ENCODE measurements around the gene FBXW4. TPM values are rescaled to one million over a fixed set of nuclear protein-coding genes. Genes with fewer than 3 reads are reported as not detected.

The FBXW4 gene
- total and polyA plus RNA-seq, 9 of the 15 experiments (the other 6 are each of a cell fraction or from before 2014, with no cell fraction given): 1.0 to 10.6 (median 5.4) TPM

- Histone ChIP-seq H3K36me3 (ENCODE audit: control insufficient read depth, insufficient read depth, low read length) (peaks cover 3% of the 10 kb centered on the region; the same call in 1 of the 3 replicates), H3K27ac (ENCODE audit: extremely low read depth, low read depth, low read length) (no peak overlapping the region), H3K4me2 (ENCODE audit: insufficient read depth, low read length) (no peak overlapping the region), H3K4me1 (replicated peaks in 1 of 2; ENCODE audit: control insufficient read depth in 2 of 2, insufficient read depth in 2 of 2, low read length in 2 of 2) (peaks cover 8 to 16% of the 10 kb centered on the region in 2 experiments; a peak in 4 of 5 replicates), H3K9me1 (ENCODE audit: control insufficient read depth, insufficient read depth, low read length) (no peaks in the 10 kb centered on the region), H2AFZ (ENCODE audit: low read depth, low read length) (no peak overlapping the region), H3K9ac (ENCODE audit: insufficient read depth in 1 of 2, low read depth in 2 of 2, low read length in 2 of 2) (no peak overlapping the region), H3K9me3 (replicated peaks; ENCODE audit: control insufficient read depth, insufficient read depth, low read depth, low read length) (no peaks in the 10 kb centered on the region), H3K79me2 (ENCODE audit: control insufficient read depth, insufficient read depth, low read length) (peaks cover 26% of the 10 kb centered on the region), H4K20me1 (replicated peaks; ENCODE audit: control insufficient read depth, insufficient read depth, low read length) (no peaks in the 10 kb centered on the region), H3K27me3 (ENCODE audit: control insufficient read depth in 2 of 2, insufficient read depth in 2 of 2, low read length in 2 of 2) (no peaks in the 10 kb centered on the region), H3K4me3 (no peak overlapping the region)
- no peak for TF ChIP-seq SRSF1 (IDR thresholded peaks at IDR 0.05; ENCODE audit: low read depth, low read length)
- no peak for TF ChIP-seq BRCA1 (IDR thresholded peaks at IDR 0.05)
- TF ChIP-seq BRCA1 (CRISPR knock-in tag; IDR thresholded peaks at IDR 0.05): no peak
- TF ChIP-seq ZNF445 (CRISPR knock-in tag; IDR thresholded peaks at IDR 0.05; ENCODE audit: low read depth): no peak
- TF ChIP-seq HNRNPL (IDR thresholded peaks at IDR 0.05; ENCODE audit: low read depth, low read length): no peak
- no TSS peak for BruUV-seq (replicated peaks)
- no peak for DNase-seq (ENCODE audit: extremely low read depth in 1 of 4, low spot score in 3 of 4)
- WGBS (ENCODE audit: insufficient coverage, low coverage, missing lambda C conversion rate): 80% methylated on average over 3 of the region's 3 CpGs
- ChIA-PET CTCF (ENCODE audit: low intra/inter-chr PET ratio) (no interaction called here), POLR2A (no interaction called here)
- in situ Hi-C loops (cut with MboI) (no loop called here), intact Hi-C loops (cut with micrococcal nuclease) (no loop called here)
- no peak for FAIRE-seq
- ATAC-seq: no peak
These were observed 1.7 kb upstream of the FBXW4 start for GRCh38 chr10:101696632-101697031.

- in situ Hi-C loops (cut with MboI): no loop called here
- H2AFZ ChIP-seq (ENCODE audit: low read depth, low read length): peak overlapping the region; percentile 80
- no peaks in the 10 kb centered on the region for H3K9me3 ChIP-seq (replicated peaks; ENCODE audit: control insufficient read depth, insufficient read depth, low read depth, low read length)
- ATAC-seq (no peak), FAIRE-seq (peak; percentile 62), DNase-seq (ENCODE audit: extremely low read depth in 1 of 4, low spot score in 3 of 4) (peak in 1 of 4 experiments; percentile 18)
- peaks cover 26% of the 10 kb centered on the region for H3K79me2 ChIP-seq (ENCODE audit: control insufficient read depth, insufficient read depth, low read length)
- intact Hi-C loops (cut with micrococcal nuclease): no loop called here
- no TSS peak for BruUV-seq (replicated peaks)
- peak overlapping the region; percentile 77 for H3K4me3 ChIP-seq
- CTCF ChIA-PET (ENCODE audit: low intra/inter-chr PET ratio): no interaction called here
- H4K20me1 ChIP-seq (replicated peaks; ENCODE audit: control insufficient read depth, insufficient read depth, low read length): no peaks in the 10 kb centered on the region
- peak overlapping the region; percentile 96; the same call in 2 of the 3 replicates for H3K27ac ChIP-seq (ENCODE audit: extremely low read depth, low read depth, low read length)
- peaks cover 3% of the 10 kb centered on the region; the same call in 1 of the 3 replicates for H3K36me3 ChIP-seq (ENCODE audit: control insufficient read depth, insufficient read depth, low read length)
- 58% methylated on average over 10 of the region's 10 CpGs for WGBS (ENCODE audit: insufficient coverage, low coverage, missing lambda C conversion rate)
- H3K9me1 ChIP-seq (ENCODE audit: control insufficient read depth, insufficient read depth, low read length): no peaks in the 10 kb centered on the region
- H3K4me1 ChIP-seq (replicated peaks in 1 of 2; ENCODE audit: control insufficient read depth in 2 of 2, insufficient read depth in 2 of 2, low read length in 2 of 2): peaks cover 16 to 17% of the 10 kb centered on the region in 2 experiments; a peak in 4 of 5 replicates
- H3K27me3 ChIP-seq (ENCODE audit: control insufficient read depth in 2 of 2, insufficient read depth in 2 of 2, low read length in 2 of 2): no peaks in the 10 kb centered on the region
- peak overlapping the region; percentile 86 for H3K4me2 ChIP-seq (ENCODE audit: insufficient read depth, low read length)
- POLR2A ChIA-PET: interaction anchor here (0.7 to 1.2 kb wide), 3 partner anchors 8 to 14 kb away, joined by 3 read pairs; no protein-coding TSS in a partner anchor
- peak overlapping the region; percentile 93 to 99 for H3K9ac ChIP-seq (ENCODE audit: insufficient read depth in 1 of 2, low read depth in 2 of 2, low read length in 2 of 2)
- no peak for TF ChIP-seq ZEB2 (IDR thresholded peaks at IDR 0.05)
These were observed 477 bp upstream of the FBXW4 start for GRCh38 chr10:101695404-101695890.

Measured in K562 (cell line).